Calu3 (cell line): Measurements from ENCODE around the gene GRB10. TPM values are rescaled to one million over a fixed set of nuclear protein-coding genes. Genes with fewer than 3 reads are reported as not detected.

ENCODE experiments used
- BruUV-seq: library from RNA; stranded (reverse); fragments of 400-500 nt; replicated peaks from 2 replicates; lab custom pipeline; 2021; lab: Mats Ljungman, UMichigan
- CTCF ChIA-PET: fragments of 300-600 bp; sonication (Branson Sonifier 250); formaldehyde crosslinking; loops from one replicate; lab custom pipeline; 2022; ENCODE audit warnings: antibody characterized with exemption; lab: Charles Lee
- DNase-seq: peaks from one replicate; pipeline ENCODE4 v3.0.0; 2022
- H3K27ac Mint-ChIP-seq: one replicate; pipeline ENCODE4 v1.8.0; 2022; ENCODE audit warnings: mixed read lengths; ENCODE audit not compliant: unreplicated experiment
- H3K27me3 Mint-ChIP-seq: one replicate; pipeline ENCODE4 v1.8.0; 2022; ENCODE audit warnings: mixed read lengths; ENCODE audit not compliant: unreplicated experiment
- H3K36me3 Mint-ChIP-seq: one replicate; pipeline ENCODE4 v1.8.0; 2022; ENCODE audit warnings: mild to moderate bottlenecking, moderate library complexity, mixed read lengths; ENCODE audit not compliant: insufficient read depth, unreplicated experiment
- H3K4me1 Mint-ChIP-seq: one replicate; pipeline ENCODE4 v1.8.0; 2022; ENCODE audit warnings: mild to moderate bottlenecking, low read depth, mixed read lengths; ENCODE audit not compliant: unreplicated experiment
- H3K4me3 Mint-ChIP-seq: one replicate; pipeline ENCODE4 v1.8.0; 2022; ENCODE audit warnings: mild to moderate bottlenecking, low read depth, moderate library complexity, mixed read lengths; ENCODE audit not compliant: unreplicated experiment
- H3K9me3 Mint-ChIP-seq: one replicate; pipeline ENCODE4 v1.8.0; 2022; ENCODE audit warnings: low read depth, mixed read lengths; ENCODE audit not compliant: unreplicated experiment
- CTCF ChIP-seq: fragments of 200-600 bp; IDR thresholded peaks from one replicate; pipeline ENCODE4 v1.8.0; 2022; ENCODE audit warnings: antibody characterized with exemption; ENCODE audit not compliant: unreplicated experiment
- intact Hi-C: fragments of 100-400 bp; cut with micrococcal nuclease; formaldehyde crosslinking; loops from one replicate; pipeline ENCODE4 v1.10.0; 2022; ENCODE audit not compliant: unreplicated experiment
- total RNA-seq: library from RNA; stranded (reverse); gene quantifications from 2 replicates; pipeline ENCODE4 v1.2.3, GENCODE V29; 2022

The GRB10 gene
- total RNA-seq, 1 experiment from 2014 or later: 90.6 TPM

DNA sequence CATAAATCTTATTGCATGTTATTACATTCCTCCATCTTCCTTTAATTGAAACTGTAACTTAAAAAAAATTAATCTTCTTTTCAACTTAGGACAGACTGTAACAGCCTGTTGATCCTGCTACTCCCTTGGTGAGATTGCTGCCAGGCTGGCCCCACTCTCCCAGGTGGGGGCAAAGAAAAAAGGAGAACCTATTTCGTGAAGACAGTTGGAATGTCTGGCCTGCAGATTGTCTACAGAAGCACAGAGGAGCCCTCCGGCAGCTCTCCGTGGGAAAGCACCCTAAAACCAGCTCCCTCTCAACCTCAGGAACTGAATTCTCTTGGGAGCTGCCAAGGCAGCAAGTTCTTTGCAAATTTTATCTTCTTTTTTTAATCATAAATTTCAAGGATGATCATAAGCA is 32.8 kb downstream of the GRB10 start:
- Mint-ChIP-seq H3K27me3 (no peaks in the 10 kb centered on the region), H3K27ac (no peak overlapping the region), H3K9me3 (no peaks in the 10 kb centered on the region), H3K4me1 (peaks cover 15% of the 10 kb centered on the region), H3K4me3 (no peak overlapping the region), H3K36me3 (no peaks in the 10 kb centered on the region)
- no TSS peak for BruUV-seq
- DNase-seq: no peak
- TF ChIP-seq CTCF: no peak
- CTCF ChIA-PET: no interaction called here
- intact Hi-C loops: no loop called here

GRCh38 chr7:50748472-50748871 is 34.2 kb downstream of the GRB10 start:
- H3K9me3 Mint-ChIP-seq: no peaks in the 10 kb centered on the region
- TF ChIP-seq CTCF: no peak
- no TSS peak for BruUV-seq
- DNase-seq: no peak
- no peak overlapping the region for H3K27ac Mint-ChIP-seq
- H3K27me3 Mint-ChIP-seq: no peaks in the 10 kb centered on the region
- intact Hi-C loops: no loop called here
- no peaks in the 10 kb centered on the region for H3K36me3 Mint-ChIP-seq
- peaks cover 15% of the 10 kb centered on the region for H3K4me1 Mint-ChIP-seq
- H3K4me3 Mint-ChIP-seq: no peak overlapping the region
- CTCF ChIA-PET: no interaction called here

- Mint-ChIP-seq H3K27ac (no peak overlapping the region), H3K36me3 (no peaks in the 10 kb centered on the region), H3K9me3 (no peaks in the 10 kb centered on the region), H3K4me1 (peaks cover 8% of the 10 kb centered on the region), H3K27me3 (no peaks in the 10 kb centered on the region), H3K4me3 (no peak overlapping the region)
- intact Hi-C loops: no loop called here
- CTCF ChIA-PET: no interaction called here
- BruUV-seq: no TSS peak
- TF ChIP-seq CTCF: no peak
- DNase-seq: no peak
Observed at GRCh38 chr7:50745835-50746234, 36.9 kb downstream of the GRB10 start.

DNA sequence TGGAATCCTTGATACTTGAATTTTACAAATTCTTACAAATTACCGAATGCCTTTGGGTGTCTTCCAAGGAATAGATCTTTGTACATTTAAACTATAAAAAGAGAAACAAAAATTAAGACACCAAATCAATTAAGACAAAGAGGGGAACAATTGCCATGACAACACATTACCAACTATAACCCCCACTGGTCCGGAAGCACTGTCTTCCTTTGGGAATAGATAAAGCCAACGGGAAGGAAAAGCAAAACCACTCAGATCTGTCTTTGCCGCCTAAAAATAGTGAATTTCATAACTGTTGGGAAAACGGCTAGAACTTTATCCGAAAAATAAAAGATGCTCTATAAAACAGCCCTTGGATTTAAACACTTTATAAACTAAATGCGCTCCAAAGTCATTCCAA is 37.4 kb downstream of the GRB10 start:
- no peak for TF ChIP-seq CTCF
- H3K4me3 Mint-ChIP-seq: no peak overlapping the region
- peaks cover 11% of the 10 kb centered on the region for H3K4me1 Mint-ChIP-seq
- no peak for DNase-seq
- no peaks in the 10 kb centered on the region for H3K36me3 Mint-ChIP-seq
- BruUV-seq: no TSS peak
- H3K9me3 Mint-ChIP-seq: no peaks in the 10 kb centered on the region
- CTCF ChIA-PET: no interaction called here
- H3K27ac Mint-ChIP-seq: no peak overlapping the region
- no peaks in the 10 kb centered on the region for H3K27me3 Mint-ChIP-seq
- intact Hi-C loops: no loop called here
